SK-N-SH treated with all-trans-retinoic acid at 6 μM for 48 hours (cell line): ENCODE measurements around the gene BCL2L14.
"Not testable (repeated sequence)": the region's sequence is repeated elsewhere in the genome, so short reads cannot be mapped to it uniquely, and the experiment has no call there.

Experiments used
- ATAC-seq: fragments of 200-7000 bp; cut with Tn5 transposase; 3 replicates; pipeline ENCODE4 v1.9.1; 2020; ENCODE audit warnings: mild to moderate bottlenecking, moderate library complexity
- ARNTL ChIP-seq: fragments of 450-650 bp; formaldehyde crosslinking; IDR thresholded peaks from 2 replicates; pipeline ENCODE4 v1.5.0; 2020; ENCODE audit warnings: low read depth, mild to moderate bottlenecking, moderate library complexity, borderline replicate concordance
- BACH2 ChIP-seq: fragments of 250-450 bp; sonication (Bioruptor Pico); IDR thresholded peaks from 2 replicates; pipeline ENCODE4 v1.9.0; 2021; ENCODE audit warnings: mild to moderate bottlenecking, borderline replicate concordance
- CSDC2 ChIP-seq: fragments of 250-450 bp; sonication (Bioruptor Pico); IDR thresholded peaks from 2 replicates; pipeline ENCODE4 v1.5.0; 2020; ENCODE audit warnings: mild to moderate bottlenecking, moderate library complexity
- ESRRG ChIP-seq: fragments of 250-450 bp; sonication (Bioruptor Pico); IDR thresholded peaks from 2 replicates; pipeline ENCODE4 v1.6.1; 2021; ENCODE audit warnings: mild to moderate bottlenecking
- GLIS3 ChIP-seq: fragments of 250-450 bp; sonication (Bioruptor Pico); IDR thresholded peaks from 2 replicates; pipeline ENCODE4 v1.5.0; 2020; ENCODE audit warnings: mild to moderate bottlenecking, moderate library complexity
- ISL1 ChIP-seq: fragments of 250-450 bp; sonication (Bioruptor Pico); IDR thresholded peaks from 2 replicates; pipeline ENCODE4 v2.1.2; 2022; ENCODE audit warnings: mild to moderate bottlenecking, moderate library complexity
- OSR1 ChIP-seq: fragments of 250-450 bp; sonication (Bioruptor Pico); IDR thresholded peaks from 2 replicates; pipeline ENCODE4 v1.8.0; 2022; ENCODE audit warnings: moderate library complexity, mild to moderate bottlenecking, inconsistent platforms
- PPARA ChIP-seq: fragments of 250-450 bp; sonication (Bioruptor Pico); IDR thresholded peaks from 2 replicates; pipeline ENCODE4 v1.5.0; 2020; ENCODE audit warnings: mild to moderate bottlenecking, borderline replicate concordance
- RARB ChIP-seq: fragments of 250-450 bp; sonication (Bioruptor Pico); IDR thresholded peaks from 2 replicates; pipeline ENCODE4 v1.8.0; 2021; ENCODE audit warnings: mild to moderate bottlenecking, moderate library complexity
- SNAI2 ChIP-seq: fragments of 250-450 bp; sonication (Bioruptor Pico); IDR thresholded peaks from 2 replicates; pipeline ENCODE4 v1.5.0; 2020; ENCODE audit warnings: mild to moderate bottlenecking, moderate library complexity
- TCF4 ChIP-seq: fragments of 250-450 bp; sonication (Bioruptor Pico); IDR thresholded peaks from 2 replicates; pipeline ENCODE4 v1.8.0; 2021; ENCODE audit warnings: mild to moderate bottlenecking, moderate library complexity, borderline replicate concordance
- TOX ChIP-seq: fragments of 250-450 bp; sonication (Bioruptor Pico); IDR thresholded peaks from 2 replicates; pipeline ENCODE4 v1.8.0; 2021; ENCODE audit warnings: mild to moderate bottlenecking, moderate library complexity, borderline replicate concordance
- TSHZ2 ChIP-seq: fragments of 250-450 bp; sonication (Bioruptor Pico); IDR thresholded peaks from 2 replicates; pipeline ENCODE4 v1.5.0; 2020; ENCODE audit warnings: mild to moderate bottlenecking, moderate library complexity
- ZFP3 ChIP-seq: fragments of 250-450 bp; sonication (Bioruptor Pico); IDR thresholded peaks from 2 replicates; pipeline ENCODE4 v1.5.0; 2020; ENCODE audit warnings: mild to moderate bottlenecking, moderate library complexity
- ZFP30 ChIP-seq: fragments of 450-650 bp; formaldehyde crosslinking; IDR thresholded peaks from 2 replicates; pipeline ENCODE4 v1.5.0; 2022; ENCODE audit warnings: mild to moderate bottlenecking, moderate library complexity
- ZNF565 ChIP-seq: fragments of 450-650 bp; formaldehyde crosslinking; conservative IDR thresholded peaks from 2 replicates; pipeline ENCODE4 v1.5.0; 2020; ENCODE audit warnings: low read depth, mild to moderate bottlenecking, moderate library complexity
- ZNF70 ChIP-seq: fragments of 450-650 bp; formaldehyde crosslinking; IDR thresholded peaks from 2 replicates; pipeline ENCODE4 v1.5.0; 2020; ENCODE audit warnings: mild to moderate bottlenecking, moderate library complexity
- ZNF8 ChIP-seq: fragments of 450-650 bp; formaldehyde crosslinking; IDR thresholded peaks from 2 replicates; pipeline ENCODE4 v1.5.0; 2020; ENCODE audit warnings: mild to moderate bottlenecking, moderate library complexity
- TF ChIP-seq, protein P1 (sequence below): fragments of 250-450 bp; sonication (Bioruptor Pico); IDR thresholded peaks from 2 replicates; pipeline ENCODE4 v1.5.1; 2021; ENCODE audit warnings: mild to moderate bottlenecking, moderate library complexity
- TF ChIP-seq, protein P2 (sequence below): fragments of 250-450 bp; sonication (Bioruptor Pico); IDR thresholded peaks from 2 replicates; pipeline ENCODE4 v1.8.0; 2020; ENCODE audit warnings: mild to moderate bottlenecking, moderate library complexity, borderline replicate concordance

BCL2L14 gene

DNA sequence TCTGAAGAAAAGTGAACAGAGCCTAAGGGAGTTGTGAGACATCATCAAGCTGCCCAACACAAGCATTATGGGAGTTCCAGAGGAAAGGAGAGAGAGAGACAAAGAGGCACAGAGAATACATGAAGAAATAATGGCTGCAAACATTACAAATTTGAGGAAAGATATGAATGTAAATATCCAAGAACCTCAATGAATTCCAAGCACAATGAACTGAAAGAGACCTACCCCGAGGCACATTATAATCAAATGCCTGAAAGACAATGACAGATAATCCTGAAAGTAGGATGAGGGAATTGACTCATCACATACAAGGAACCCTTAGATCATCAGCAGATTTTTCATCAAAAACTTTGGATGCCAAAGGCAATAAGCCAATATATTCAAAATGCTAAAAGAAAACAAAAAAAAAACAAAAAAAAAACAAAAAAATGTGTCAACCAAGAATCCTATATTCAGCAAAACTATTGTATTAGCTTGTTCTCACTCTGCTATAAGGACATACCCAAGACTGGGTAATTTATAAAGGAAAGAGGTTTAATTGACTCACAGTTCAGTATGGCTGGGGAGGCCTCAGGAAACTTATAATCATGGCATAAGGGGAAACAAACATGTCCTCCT is 37.8 kb downstream of the BCL2L14 start:
- TF ChIP-seq ARNTL (CRISPR knock-in tag), result no peak
- no peak for TF ChIP-seq CSDC2 (CRISPR knock-in tag)
- TF ChIP-seq, protein P1, sequence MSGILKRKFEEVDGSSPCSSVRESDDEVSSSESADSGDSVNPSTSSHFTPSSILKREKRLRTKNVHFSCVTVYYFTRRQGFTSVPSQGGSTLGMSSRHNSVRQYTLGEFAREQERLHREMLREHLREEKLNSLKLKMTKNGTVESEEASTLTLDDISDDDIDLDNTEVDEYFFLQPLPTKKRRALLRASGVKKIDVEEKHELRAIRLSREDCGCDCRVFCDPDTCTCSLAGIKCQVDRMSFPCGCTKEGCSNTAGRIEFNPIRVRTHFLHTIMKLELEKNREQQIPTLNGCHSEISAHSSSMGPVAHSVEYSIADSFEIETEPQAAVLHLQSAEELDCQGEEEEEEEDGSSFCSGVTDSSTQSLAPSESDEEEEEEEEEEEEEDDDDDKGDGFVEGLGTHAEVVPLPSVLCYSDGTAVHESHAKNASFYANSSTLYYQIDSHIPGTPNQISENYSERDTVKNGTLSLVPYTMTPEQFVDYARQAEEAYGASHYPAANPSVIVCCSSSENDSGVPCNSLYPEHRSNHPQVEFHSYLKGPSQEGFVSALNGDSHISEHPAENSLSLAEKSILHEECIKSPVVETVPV (CRISPR knock-in tag), result no peak
- TF ChIP-seq ZNF8 (CRISPR knock-in tag), result no peak
- TF ChIP-seq TOX (CRISPR knock-in tag), result no peak
- no peak for TF ChIP-seq ZNF565 (CRISPR knock-in tag)
- TF ChIP-seq ZFP30 (CRISPR knock-in tag), result no peak
- TF ChIP-seq ISL1 (CRISPR knock-in tag), result no peak
- TF ChIP-seq ESRRG, result no peak
- no peak for TF ChIP-seq PPARA (CRISPR knock-in tag)
- ATAC-seq, result no peak

DNA sequence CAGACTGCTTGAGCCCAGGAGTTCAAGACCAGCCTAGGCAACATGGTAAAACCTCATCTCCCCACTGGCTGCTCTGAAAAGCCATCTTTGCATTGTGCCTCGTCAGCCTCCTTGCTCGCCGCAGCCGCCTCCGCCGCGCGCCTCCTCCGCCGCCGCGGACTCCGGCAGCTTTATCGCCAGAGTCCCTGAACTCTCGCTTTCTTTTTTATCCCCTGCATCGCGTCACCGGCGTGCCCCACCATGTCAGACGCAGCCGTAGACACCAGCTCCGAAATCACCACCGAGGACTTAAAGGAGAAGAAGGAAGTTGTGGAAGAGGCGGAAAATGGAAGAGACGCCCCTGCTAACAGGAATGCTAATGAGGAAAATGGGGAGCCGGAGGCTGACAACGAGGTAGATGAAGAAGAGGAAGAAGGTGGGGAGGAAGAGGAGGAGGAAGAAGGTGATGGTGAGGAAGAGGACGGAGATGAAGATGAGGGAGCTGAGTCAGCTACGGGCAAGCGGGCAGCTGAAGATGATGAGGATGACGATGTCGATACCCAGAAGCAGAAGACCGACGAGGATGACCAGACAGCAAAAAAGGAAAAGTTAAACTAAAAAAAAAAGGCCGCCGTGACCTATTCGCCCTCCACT is 40.3 kb downstream of the BCL2L14 start:
- not testable (repeated sequence) for ATAC-seq

- TF ChIP-seq OSR1 (CRISPR knock-in tag), result no peak
- TF ChIP-seq RARB (CRISPR knock-in tag), result no peak
- no peak for TF ChIP-seq ZFP30 (CRISPR knock-in tag)
- no peak for TF ChIP-seq BACH2 (CRISPR knock-in tag)
- no peak for TF ChIP-seq TCF4 (CRISPR knock-in tag)
- TF ChIP-seq, protein P2, sequence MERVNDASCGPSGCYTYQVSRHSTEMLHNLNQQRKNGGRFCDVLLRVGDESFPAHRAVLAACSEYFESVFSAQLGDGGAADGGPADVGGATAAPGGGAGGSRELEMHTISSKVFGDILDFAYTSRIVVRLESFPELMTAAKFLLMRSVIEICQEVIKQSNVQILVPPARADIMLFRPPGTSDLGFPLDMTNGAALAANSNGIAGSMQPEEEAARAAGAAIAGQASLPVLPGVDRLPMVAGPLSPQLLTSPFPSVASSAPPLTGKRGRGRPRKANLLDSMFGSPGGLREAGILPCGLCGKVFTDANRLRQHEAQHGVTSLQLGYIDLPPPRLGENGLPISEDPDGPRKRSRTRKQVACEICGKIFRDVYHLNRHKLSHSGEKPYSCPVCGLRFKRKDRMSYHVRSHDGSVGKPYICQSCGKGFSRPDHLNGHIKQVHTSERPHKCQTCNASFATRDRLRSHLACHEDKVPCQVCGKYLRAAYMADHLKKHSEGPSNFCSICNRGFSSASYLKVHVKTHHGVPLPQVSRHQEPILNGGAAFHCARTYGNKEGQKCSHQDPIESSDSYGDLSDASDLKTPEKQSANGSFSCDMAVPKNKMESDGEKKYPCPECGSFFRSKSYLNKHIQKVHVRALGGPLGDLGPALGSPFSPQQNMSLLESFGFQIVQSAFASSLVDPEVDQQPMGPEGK (CRISPR knock-in tag), result no peak
- no peak for TF ChIP-seq ZNF565 (CRISPR knock-in tag)
- TF ChIP-seq ISL1 (CRISPR knock-in tag), result no peak
- no peak for TF ChIP-seq SNAI2 (CRISPR knock-in tag)
- TF ChIP-seq GLIS3 (CRISPR knock-in tag), result no peak
- TF ChIP-seq, protein P1 (CRISPR knock-in tag), result no peak
Measured at GRCh38 chr12:12115514-12115913, 44.8 kb downstream of the BCL2L14 start.

GRCh38 chr12:12116677-12117076 is 45.9 kb downstream of the BCL2L14 start:
- TF ChIP-seq ESRRG (no peak), RARB (CRISPR knock-in tag) (no peak), TSHZ2 (CRISPR knock-in tag) (no peak), CSDC2 (CRISPR knock-in tag) (no peak), BACH2 (CRISPR knock-in tag) (no peak)
- no peak for ATAC-seq

More at GRCh38 chr12:12115514-12115913, 44.8 kb downstream of the BCL2L14 start:
- ATAC-seq, result no peak

GRCh38 chr12:12121061-12121460 is 50.3 kb downstream of the BCL2L14 start:
- no peak for ATAC-seq

More at GRCh38 chr12:12121061-12121460, 50.3 kb downstream of the BCL2L14 start:
- TF ChIP-seq ZNF70 (CRISPR knock-in tag) (no peak), BACH2 (CRISPR knock-in tag) (no peak), TCF4 (CRISPR knock-in tag) (no peak), ESRRG (no peak), TOX (CRISPR knock-in tag) (no peak), ZNF565 (CRISPR knock-in tag) (no peak), OSR1 (CRISPR knock-in tag) (no peak), ZFP3 (CRISPR knock-in tag) (no peak)
- TF ChIP-seq, protein P2 (CRISPR knock-in tag), result no peak
